Keratinocyte (primary cell): Measurements from ENCODE around the gene PSD4. TPM values are rescaled to one million over a fixed set of nuclear protein-coding genes. Genes with fewer than 3 reads are reported as not detected.

ENCODE experiments used
- DNase-seq: peaks from one replicate; pipeline ENCODE4 v3.0.0-alpha.2; 2011; ENCODE audit warnings: low read depth, missing footprints, low spot score
- FAIRE-seq: peaks from 2 replicates; lab custom pipeline; 2011; peaks lifted over from hg19 to GRCh38; lab: Jason Lieb, UNC
- H2AFZ ChIP-seq: 2 replicates; pipeline ENCODE4 v1.6.0; 2012; ENCODE audit warnings: low read length, control low read depth, inconsistent platforms; ENCODE audit not compliant: control insufficient read depth
- H3K27ac ChIP-seq: 2 replicates; pipeline ENCODE4 v1.5.1; 2011; ENCODE audit warnings: low read length; ENCODE audit not compliant: control insufficient read depth, insufficient read depth
- H3K27me3 ChIP-seq: 3 replicates; pipeline ENCODE4 v1.6.0; 2011; ENCODE audit warnings: low read length; ENCODE audit not compliant: control insufficient read depth, insufficient read depth; ENCODE audit errors: extremely low read depth
- H3K36me3 ChIP-seq, 2 experiments: 2 replicates in 1 of 2; 3 replicates in 1 of 2; pipeline ENCODE4 v1.5.1; 2011; ENCODE audit warnings: low read length in 2 of 2, mild to moderate bottlenecking in 1 of 2; ENCODE audit not compliant: control insufficient read depth in 2 of 2, insufficient read depth in 2 of 2; ENCODE audit errors: extremely low read depth in 1 of 2
- H3K4me1 ChIP-seq: 3 replicates; pipeline ENCODE4 v1.5.1; 2011; ENCODE audit warnings: low read length; ENCODE audit not compliant: control insufficient read depth, insufficient read depth; ENCODE audit errors: extremely low read depth
- H3K4me2 ChIP-seq: 3 replicates; pipeline ENCODE4 v1.6.0; 2011; ENCODE audit warnings: low read depth, low read length; ENCODE audit not compliant: control insufficient read depth, insufficient read depth; ENCODE audit errors: extremely low read depth
- H3K4me3 ChIP-seq, 3 experiments: fragments of 200-600 bp in 1 of 3; sonication (generic) in 1 of 3; 2 replicates in 2 of 3; 3 replicates in 1 of 3; pipeline ENCODE4 v1.5.1; 2011 to 2016; ENCODE audit warnings: low read length in 3 of 3, mild to moderate bottlenecking in 3 of 3, control low read depth in 2 of 3, inconsistent platforms in 1 of 3, low read depth in 1 of 3, mixed read lengths in 1 of 3, mixed run types in 1 of 3, moderate library complexity in 1 of 3; ENCODE audit not compliant: control insufficient read depth in 2 of 3, insufficient read depth in 2 of 3; ENCODE audit errors: extremely low read depth in 1 of 3
- H3K79me2 ChIP-seq: 2 replicates; pipeline ENCODE4 v1.6.0; 2012; ENCODE audit warnings: low read length; ENCODE audit not compliant: control insufficient read depth, insufficient read depth
- H3K9ac ChIP-seq: 3 replicates; pipeline ENCODE4 v1.6.0; 2011; ENCODE audit warnings: low read length; ENCODE audit not compliant: control insufficient read depth, insufficient read depth; ENCODE audit errors: extremely low read depth
- H3K9me1 ChIP-seq: 3 replicates; pipeline ENCODE4 v1.6.0; 2011; ENCODE audit warnings: low read length; ENCODE audit not compliant: control insufficient read depth, insufficient read depth; ENCODE audit errors: extremely low read depth
- H3K9me3 ChIP-seq: 2 replicates; pipeline ENCODE4 v1.5.1; 2012; ENCODE audit warnings: low read depth, low read length; ENCODE audit not compliant: control insufficient read depth
- H4K20me1 ChIP-seq: 3 replicates; pipeline ENCODE4 v1.6.0; 2011; ENCODE audit warnings: low read length; ENCODE audit not compliant: control insufficient read depth, insufficient read depth; ENCODE audit errors: extremely low read depth
- CTCF ChIP-seq, 3 experiments: IDR thresholded peaks in 1 of 3; conservative IDR thresholded peaks in 1 of 3; optimal IDR thresholded peaks in 1 of 3; 2 replicates in 2 of 3; 3 replicates in 1 of 3; pipeline versions ENCODE3 to v1.5.1; 2011; ENCODE audit warnings: low read length in 3 of 3, mild to moderate bottlenecking in 3 of 3, moderate library complexity in 2 of 3, control low read depth in 1 of 3, inconsistent platforms in 1 of 3; ENCODE audit not compliant: insufficient read depth in 2 of 3; ENCODE audit errors: extremely low read depth in 1 of 3
- EZH2 ChIP-seq: IDR thresholded peaks from one replicate; pipeline ENCODE4 v1.6.1; 2012; ENCODE audit warnings: inconsistent platforms, mild to moderate bottlenecking, low read length, moderate library complexity
- dilution Hi-C: fragments of 300-500 bp; cut with MboI; formaldehyde crosslinking; loops from one replicate; pipeline ENCODE4 v1.7.0; 2020; ENCODE audit warnings: low sequenced_read_pairs; ENCODE audit not compliant: extremely low pct_ligation_motif_present
- polyA plus RNA-seq, 5 experiments: library from polyadenylated mRNA; depleted of rRNA in 3 of 5; stranded (reverse) in 3 of 5; stranded (forward) in 1 of 5; unstranded in 1 of 5; fragments of >200 nt; gene quantifications; 1 replicate in 1 of 5; 2 replicates in 3 of 5; 3 replicates in 1 of 5; pipeline versions ENCODE4 v1.2.1 to v1.2.3, GENCODE V29; 2011 to 2012; ENCODE audit warnings: missing spikeins in 2 of 5, low read depth in 1 of 5, low replicate concordance in 1 of 5

Gene PSD4
- polyA plus RNA-seq, 1 donor (not counting 4 experiments of a cell fraction or from before 2014, with no cell fraction given) = 11.1 TPM

GRCh38 chr2:113131352-113132185 lies 42.2 kb upstream of the PSD4 start:
- Histone ChIP-seq H3K4me2 (no peak overlapping the region), H3K27me3 (no peaks in the 10 kb centered on the region), H3K4me3 (no peak overlapping the region), H3K9me1 (no peaks in the 10 kb centered on the region), H3K79me2 (no peaks in the 10 kb centered on the region), H3K4me1 (peaks cover 12% of the 10 kb centered on the region), H4K20me1 (no peaks in the 10 kb centered on the region), H3K9ac (no peak overlapping the region), H3K36me3 (peaks cover 33 to 38% of the 10 kb centered on the region in 2 experiments), H2AFZ (no peak overlapping the region), H3K9me3 (no peaks in the 10 kb centered on the region), H3K27ac (no peak overlapping the region)
- DNase-seq (no peak), FAIRE-seq (no peak)
- dilution Hi-C loops = no loop called here
- TF ChIP-seq CTCF (optimal IDR thresholded peaks at IDR 0.05 in 1 of 3, IDR thresholded peaks at IDR 0.05 in 1 of 3, conservative IDR thresholded peaks at IDR 0.05 in 1 of 3; ENCODE audit: extremely low read depth in 1 of 3, insufficient read depth in 2 of 3, low read length in 3 of 3) (no peak), EZH2 (no peak)

GRCh38 chr2:113132414-113133021 lies 41.3 kb upstream of the PSD4 start:
- peaks cover 29 to 32% of the 10 kb centered on the region in 2 experiments for H3K36me3 ChIP-seq
- no peak for DNase-seq

More at GRCh38 chr2:113132414-113133021, 41.3 kb upstream of the PSD4 start:
- dilution Hi-C loops = no loop called here
- H3K4me2 ChIP-seq = no peak overlapping the region
- TF ChIP-seq CTCF (optimal IDR thresholded peaks at IDR 0.05 in 1 of 3, IDR thresholded peaks at IDR 0.05 in 1 of 3, conservative IDR thresholded peaks at IDR 0.05 in 1 of 3; ENCODE audit: extremely low read depth in 1 of 3, insufficient read depth in 2 of 3, low read length in 3 of 3) (no peak), EZH2 (no peak)
- no peak overlapping the region for H3K9ac ChIP-seq
- no peaks in the 10 kb centered on the region for H3K9me3 ChIP-seq
- H3K79me2 ChIP-seq = no peaks in the 10 kb centered on the region
- H3K4me3 ChIP-seq = no peak overlapping the region
- H2AFZ ChIP-seq = no peak overlapping the region
- no peak for FAIRE-seq
- no peaks in the 10 kb centered on the region for H3K27me3 ChIP-seq
- no peaks in the 10 kb centered on the region for H4K20me1 ChIP-seq
- H3K9me1 ChIP-seq = no peaks in the 10 kb centered on the region
- peaks cover 12% of the 10 kb centered on the region for H3K4me1 ChIP-seq
- no peak overlapping the region for H3K27ac ChIP-seq
